ENCODE measurements around the gene TCF25.

- TF ChIP-seq POLR2A (IDR thresholded peaks at IDR 0.05; ENCODE audit: low read length) (no peak), GATA1 (IDR thresholded peaks at IDR 0.05; ENCODE audit: low read depth, low read length) (no peak)
Measured at GRCh38 chr16:89946515-89946914, 73.1 kb downstream of the TCF25 start.

All from erythroblast (primary cell).